ENCODE measurements around the gene PACSIN2. TPM values are rescaled to one million over a fixed set of nuclear protein-coding genes. Genes with fewer than 3 reads are reported as not detected.

Gene PACSIN2
- polyA plus RNA-seq, 2 of the 4 experiments (the other 2 are of a cell fraction) = 60.3 to 94.0 TPM

GRCh38 chr22:42913874-42914510 lies 101.0 kb downstream of the PACSIN2 start:
- Histone ChIP-seq H3K9me3 (no peaks in the 10 kb centered on the region), H3K4me1 (peaks cover 22% of the 10 kb centered on the region), H3K27ac (no peak overlapping the region; a peak in 1 of 6 replicates), H3K4me2 (no peak overlapping the region), H3K4me3 (no peak overlapping the region)
- POLR2A ChIA-PET = interaction anchor here (1.0 kb wide), 1 partner anchor 11 kb away, joined by 3 read pairs; no protein-coding TSS in a partner anchor
- no peak for ATAC-seq
- CTCF ChIA-PET = interaction anchor here (1.2 kb wide), 1 partner anchor 12 kb away, joined by 3 read pairs; no protein-coding TSS in a partner anchor
- FAIRE-seq = no peak
- WGBS (ENCODE audit: missing lambda C conversion rate) = 94% methylated on average over 7 of the region's 8 CpGs
- no peak for DNase-seq (ENCODE audit: low read depth in 1 of 2, low spot score in 1 of 2)
- TF ChIP-seq HEYL (CRISPR knock-in tag; IDR thresholded peaks at IDR 0.05) = no peak
- no peak for TF ChIP-seq SMC3 (IDR thresholded peaks at IDR 0.05)
- TF ChIP-seq ATOH8 (CRISPR knock-in tag; IDR thresholded peaks at IDR 0.05; ENCODE audit: low read depth) = no peak

- no peak overlapping the region for H3K27ac ChIP-seq
- FAIRE-seq (no peak), ATAC-seq (no peak), DNase-seq (ENCODE audit: low read depth in 1 of 2, low spot score in 1 of 2) (no peak)
- H3K4me1 ChIP-seq = peaks cover 11% of the 10 kb centered on the region; the same call in 2 of the 3 replicates
- no peaks in the 10 kb centered on the region for H3K9me3 ChIP-seq
- no peak overlapping the region for H3K4me2 ChIP-seq
- TF ChIP-seq E2F6 (IDR thresholded peaks at IDR 0.05; ENCODE audit: borderline replicate concordance, low read depth) = no peak
- TF ChIP-seq HEYL (CRISPR knock-in tag; IDR thresholded peaks at IDR 0.05) = no peak
- no peak for TF ChIP-seq RAD21 (conservative IDR thresholded peaks at IDR 0.05 in 1 of 2, IDR thresholded peaks at IDR 0.05 in 1 of 2)
- TF ChIP-seq CEBPB (IDR thresholded peaks at IDR 0.05) = no peak
- no peak for TF ChIP-seq NR3C1 (IDR thresholded peaks at IDR 0.05)
- no peak for TF ChIP-seq EHF (CRISPR knock-in tag; IDR thresholded peaks at IDR 0.05)
- TF ChIP-seq RCOR1 (IDR thresholded peaks at IDR 0.05; ENCODE audit: low read depth, low read length) = no peak
- TF ChIP-seq BCL3 (IDR thresholded peaks at IDR 0.05) = no peak
- ChIA-PET POLR2A (no interaction called here), CTCF (interaction anchor here (3.0 kb wide), 1 partner anchor 12 kb away, joined by 16 read pairs; no protein-coding TSS in a partner anchor)
- 88% methylated on average over 6 of the region's 6 CpGs for WGBS (ENCODE audit: missing lambda C conversion rate)
- no peak overlapping the region for H3K4me3 ChIP-seq
These were observed 102.9 kb downstream of the PACSIN2 start for GRCh38 chr22:42912059-42912458.

GRCh38 chr22:42910221-42910942 lies 104.6 kb downstream of the PACSIN2 start:
- DNase-seq (ENCODE audit: low read depth in 1 of 2, low spot score in 1 of 2) = no peak
- no peak for ATAC-seq
- WGBS (ENCODE audit: missing lambda C conversion rate) = 87% methylated on average over 10 of the region's 10 CpGs
- no peak for TF ChIP-seq POLR2A (IDR thresholded peaks at IDR 0.05; ENCODE audit: low read length)
- TF ChIP-seq TFCP2L1 (CRISPR knock-in tag; IDR thresholded peaks at IDR 0.05) = no peak
- no peak for TF ChIP-seq PBX3 (IDR thresholded peaks at IDR 0.05)
- TF ChIP-seq NPAS2 (CRISPR knock-in tag; IDR thresholded peaks at IDR 0.05; ENCODE audit: borderline replicate concordance) = no peak
- TF ChIP-seq CHD4 (IDR thresholded peaks at IDR 0.05; ENCODE audit: borderline replicate concordance) = no peak
- no peak for TF ChIP-seq REST (IDR thresholded peaks at IDR 0.05)
- no peak for TF ChIP-seq PHF8 (IDR thresholded peaks at IDR 0.05; ENCODE audit: borderline replicate concordance, low read depth)
- TF ChIP-seq MAX (IDR thresholded peaks at IDR 0.05) = no peak
- TF ChIP-seq USF2 (IDR thresholded peaks at IDR 0.05) = no peak
- no peak for TF ChIP-seq RAD21 (conservative IDR thresholded peaks at IDR 0.05 in 1 of 2, IDR thresholded peaks at IDR 0.05 in 1 of 2)
- TF ChIP-seq KDM1A (IDR thresholded peaks at IDR 0.05; ENCODE audit: low read depth) = no peak
- TF ChIP-seq EHMT2 (IDR thresholded peaks at IDR 0.05; ENCODE audit: low read depth) = no peak
- TF ChIP-seq MAZ (IDR thresholded peaks at IDR 0.05; ENCODE audit: borderline replicate concordance, low read depth, low read length) = no peak
- no peaks in the 10 kb centered on the region for H3K9me3 ChIP-seq
- H3K4me3 ChIP-seq = no peak overlapping the region
- ChIA-PET CTCF (interaction anchor here (1.1 to 4.3 kb wide), 4 partner anchors 9 to 34 kb away, joined by 3 to 24 read pairs (median 10); no protein-coding TSS in a partner anchor), POLR2A (no interaction called here)
- H3K4me1 ChIP-seq = peaks cover 7% of the 10 kb centered on the region; the same call in 2 of the 3 replicates
- FAIRE-seq = no peak
- no peak overlapping the region for H3K27ac ChIP-seq
- no peak overlapping the region for H3K4me2 ChIP-seq

All from A549 (cell line).